ENCODE data around the gene SH3RF3. TPM values are rescaled to one million over a fixed set of nuclear protein-coding genes. Genes with fewer than 3 reads are reported as not detected.

The SH3RF3 gene
- total RNA-seq, 4 donors from 2014 or later, result 2.8 to 5.7 (median 3.0) TPM

- Histone ChIP-seq H3K36me3 (no peaks in the 10 kb centered on the region), H3K27ac (no peak overlapping the region), H3K27me3 (no peaks in the 10 kb centered on the region), H3K9me3 (no peaks in the 10 kb centered on the region), H3K4me3 (no peak overlapping the region), H3K4me1 (no peaks in the 10 kb centered on the region)
- DNase-seq, result no peak
- in situ Hi-C loops (cut with MboI; ENCODE audit: low sequenced_read_pairs in 4 of 4) (no loop called here), intact Hi-C loops (cut with DNase I; ENCODE audit: low total_unique reads) (no loop called here)
- TF ChIP-seq CTCF (IDR thresholded peaks at IDR 0.05 in 4 of 5, conservative IDR thresholded peaks at IDR 0.05 in 1 of 5) (no peak), POLR2A (IDR thresholded peaks at IDR 0.05) (no peak)
- ATAC-seq, result no peak
Measured at GRCh38 chr2:109529532-109530449, 400.8 kb downstream of the SH3RF3 start.

DNA sequence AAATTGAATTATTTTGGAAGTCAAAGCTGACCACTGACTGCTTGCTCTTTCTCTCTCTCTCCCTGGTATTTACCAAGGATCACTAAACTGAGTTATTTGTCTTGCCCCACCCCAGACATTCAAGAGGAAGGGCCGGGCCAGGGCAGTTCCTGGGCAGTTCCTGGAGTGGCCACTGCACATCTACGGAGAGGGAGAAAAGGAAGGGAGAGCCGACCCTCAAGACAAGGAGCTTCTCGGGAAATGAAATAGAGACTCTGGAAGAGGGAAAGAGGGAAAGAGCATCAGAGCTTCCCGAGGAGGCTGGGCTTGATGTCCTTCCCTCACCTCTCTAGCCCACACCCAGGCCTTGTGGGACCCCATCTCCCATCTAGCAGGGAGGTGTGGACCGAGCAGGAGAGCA is 401.7 kb downstream of the SH3RF3 start:
- no peak for ATAC-seq
- no peak overlapping the region for H3K4me3 ChIP-seq
- DNase-seq, result no peak
- intact Hi-C loops (cut with DNase I; ENCODE audit: low total_unique reads) (no loop called here), in situ Hi-C loops (cut with MboI; ENCODE audit: low sequenced_read_pairs in 4 of 4) (no loop called here)
- no peak overlapping the region for H3K27ac ChIP-seq
- TF ChIP-seq CTCF (IDR thresholded peaks at IDR 0.05 in 4 of 5, conservative IDR thresholded peaks at IDR 0.05 in 1 of 5) (no peak), POLR2A (IDR thresholded peaks at IDR 0.05) (no peak)
- H3K27me3 ChIP-seq, result no peaks in the 10 kb centered on the region
- no peaks in the 10 kb centered on the region for H3K4me1 ChIP-seq
- no peaks in the 10 kb centered on the region for H3K9me3 ChIP-seq
- H3K36me3 ChIP-seq, result no peaks in the 10 kb centered on the region

DNA sequence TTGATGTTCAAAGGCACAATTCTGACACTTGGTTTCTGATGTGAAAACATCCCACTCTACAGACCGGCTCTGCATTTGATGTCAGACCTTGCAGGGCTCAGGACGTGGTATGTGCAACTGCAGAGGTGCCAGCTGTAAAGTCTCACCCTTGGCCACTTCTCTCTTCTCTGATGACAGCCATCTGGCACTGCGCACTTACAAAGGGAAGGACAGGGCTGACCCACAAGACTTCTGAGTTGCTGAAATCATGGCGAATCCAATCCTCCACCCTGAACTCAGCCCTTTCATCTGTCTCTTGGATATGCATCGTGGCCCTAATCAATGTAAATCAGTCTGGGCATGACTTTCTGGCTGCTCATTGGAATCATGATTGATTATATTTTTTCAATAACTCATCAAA is 402.2 kb downstream of the SH3RF3 start:
- Histone ChIP-seq H3K27me3 (no peaks in the 10 kb centered on the region), H3K27ac (no peak overlapping the region), H3K36me3 (no peaks in the 10 kb centered on the region), H3K4me3 (no peak overlapping the region), H3K4me1 (no peaks in the 10 kb centered on the region), H3K9me3 (no peaks in the 10 kb centered on the region)
- DNase-seq (no peak), ATAC-seq (no peak)
- TF ChIP-seq CTCF (IDR thresholded peaks at IDR 0.05 in 4 of 5, conservative IDR thresholded peaks at IDR 0.05 in 1 of 5), result no peak
- no peak for TF ChIP-seq POLR2A (IDR thresholded peaks at IDR 0.05)
- in situ Hi-C loops (cut with MboI; ENCODE audit: low sequenced_read_pairs in 4 of 4) (no loop called here), intact Hi-C loops (cut with DNase I; ENCODE audit: low total_unique reads) (no loop called here)

DNA sequence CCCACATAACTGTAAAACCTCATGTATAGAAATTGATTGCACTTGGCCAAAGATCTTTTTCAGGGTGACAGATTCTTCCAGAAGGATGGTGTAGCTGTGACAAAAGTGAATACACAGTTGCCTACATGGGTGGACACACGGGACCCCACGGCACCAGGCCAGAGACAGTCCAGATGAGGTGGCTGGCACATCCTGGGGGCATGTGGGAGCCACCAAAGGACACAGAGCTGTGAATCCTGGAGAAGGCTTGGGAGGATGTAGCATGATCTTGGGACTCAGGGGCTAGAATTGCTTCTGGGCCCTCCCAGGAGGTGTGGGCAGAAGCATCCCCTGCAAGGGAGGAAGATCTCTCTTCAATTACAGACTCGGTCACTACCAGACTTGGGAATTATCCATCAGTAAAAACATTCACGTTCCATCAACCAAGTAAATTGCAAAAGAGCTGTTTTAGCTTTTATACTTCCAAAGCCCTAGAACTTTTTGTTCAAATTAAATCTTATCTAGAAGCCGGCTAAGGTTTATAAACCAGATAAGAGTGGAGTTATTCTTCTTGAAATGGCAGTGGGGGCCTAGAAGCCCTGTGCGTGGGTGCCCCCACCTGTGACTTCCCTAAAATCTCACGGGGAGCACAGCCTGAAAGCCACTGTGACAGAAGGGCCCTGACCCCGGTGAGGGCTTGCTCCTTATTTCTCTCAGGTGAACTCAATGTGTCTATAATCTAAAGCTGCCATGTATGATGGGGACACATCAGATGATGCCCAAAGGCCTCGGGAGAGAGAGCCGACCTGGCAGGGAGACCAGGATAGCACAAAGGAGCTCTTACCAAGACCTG is 403.1 kb downstream of the SH3RF3 start:
- TF ChIP-seq POLR2A (IDR thresholded peaks at IDR 0.05), result no peak
- no peak for TF ChIP-seq CTCF (IDR thresholded peaks at IDR 0.05 in 4 of 5, conservative IDR thresholded peaks at IDR 0.05 in 1 of 5)
- Histone ChIP-seq H3K9me3 (no peaks in the 10 kb centered on the region), H3K27me3 (no peaks in the 10 kb centered on the region), H3K36me3 (no peaks in the 10 kb centered on the region), H3K4me3 (no peak overlapping the region), H3K4me1 (no peaks in the 10 kb centered on the region), H3K27ac (no peak overlapping the region)
- intact Hi-C loops (cut with DNase I; ENCODE audit: low total_unique reads), result no loop called here
- DNase-seq (no peak), ATAC-seq (no peak)
- in situ Hi-C loops (cut with MboI; ENCODE audit: low sequenced_read_pairs in 4 of 4), result no loop called here
